ENCODE data around the gene DNM1L. TPM values are rescaled to one million over a fixed set of nuclear protein-coding genes. Genes with fewer than 3 reads are reported as not detected.
"Not testable (repeated sequence)": the region's sequence is repeated elsewhere in the genome, so short reads cannot be mapped to it uniquely, and the experiment has no call there.

The DNM1L gene
- total and polyA plus RNA-seq, 8 donors = 17.7 to 157 (median 36.7) TPM

DNA sequence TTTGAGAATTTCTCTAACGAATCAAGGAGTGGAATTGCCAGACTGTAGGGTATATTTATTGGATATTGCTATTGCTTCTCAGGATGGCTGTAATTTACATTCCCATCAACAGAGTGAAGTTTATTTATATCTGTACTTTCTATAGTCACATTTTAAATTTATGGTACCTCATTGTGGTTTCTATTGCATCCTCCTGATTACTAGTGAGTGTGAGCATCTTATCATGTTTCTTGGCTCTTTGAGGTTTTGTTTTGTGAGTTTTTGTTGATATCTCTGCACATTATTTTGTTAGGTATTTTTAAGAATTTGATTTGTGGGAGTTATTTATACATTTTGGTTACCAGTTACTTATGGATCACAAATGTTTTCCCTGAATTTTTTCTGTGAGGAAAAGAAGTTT, 13.9 kb downstream of the DNM1L start:
- H3K27me3 ChIP-seq = no peaks in the 10 kb centered on the region
- intact Hi-C loops (cut with DNase I; ENCODE audit: low total_unique reads) = no loop called here
- 68 to 91% (median 80%) methylated on average over 1 of the region's 1 CpG for WGBS, 5 donors

DNA sequence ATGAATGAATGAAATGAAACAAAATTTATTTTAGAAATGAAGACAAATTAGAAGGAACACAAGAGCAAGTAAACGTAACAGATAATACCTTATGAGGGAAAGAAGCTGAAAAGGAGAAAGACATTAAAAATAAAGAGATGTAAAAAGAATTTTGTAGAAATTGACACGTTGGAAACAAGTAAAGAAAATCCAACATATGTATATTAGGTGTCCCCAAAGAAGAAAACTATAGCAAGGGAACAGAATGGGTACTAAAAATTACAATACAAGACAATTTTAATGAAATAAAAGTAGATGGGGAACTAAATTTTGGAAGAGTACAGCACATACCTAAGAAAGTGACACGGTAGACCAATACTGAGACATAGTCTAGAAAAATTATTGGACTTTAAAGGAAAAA, 16.7 kb downstream of the DNM1L start:
- intact Hi-C loops (cut with DNase I; ENCODE audit: low total_unique reads) = no loop called here
- Histone ChIP-seq H3K9me3 (no peaks in the 10 kb centered on the region), H3K27me3 (no peaks in the 10 kb centered on the region), H3K36me3 (peaks cover 0 to 5% (median 0%) of the 10 kb centered on the region in 4 donors), H3K4me1 (peaks cover 0 to 9% (median 6%) of the 10 kb centered on the region in 4 donors), H3K27ac (no peak overlapping the region), H3K4me3 (no peak overlapping the region)
- TF ChIP-seq EP300 (IDR thresholded peaks at IDR 0.05) = no peak
- TF ChIP-seq, protein P1, sequence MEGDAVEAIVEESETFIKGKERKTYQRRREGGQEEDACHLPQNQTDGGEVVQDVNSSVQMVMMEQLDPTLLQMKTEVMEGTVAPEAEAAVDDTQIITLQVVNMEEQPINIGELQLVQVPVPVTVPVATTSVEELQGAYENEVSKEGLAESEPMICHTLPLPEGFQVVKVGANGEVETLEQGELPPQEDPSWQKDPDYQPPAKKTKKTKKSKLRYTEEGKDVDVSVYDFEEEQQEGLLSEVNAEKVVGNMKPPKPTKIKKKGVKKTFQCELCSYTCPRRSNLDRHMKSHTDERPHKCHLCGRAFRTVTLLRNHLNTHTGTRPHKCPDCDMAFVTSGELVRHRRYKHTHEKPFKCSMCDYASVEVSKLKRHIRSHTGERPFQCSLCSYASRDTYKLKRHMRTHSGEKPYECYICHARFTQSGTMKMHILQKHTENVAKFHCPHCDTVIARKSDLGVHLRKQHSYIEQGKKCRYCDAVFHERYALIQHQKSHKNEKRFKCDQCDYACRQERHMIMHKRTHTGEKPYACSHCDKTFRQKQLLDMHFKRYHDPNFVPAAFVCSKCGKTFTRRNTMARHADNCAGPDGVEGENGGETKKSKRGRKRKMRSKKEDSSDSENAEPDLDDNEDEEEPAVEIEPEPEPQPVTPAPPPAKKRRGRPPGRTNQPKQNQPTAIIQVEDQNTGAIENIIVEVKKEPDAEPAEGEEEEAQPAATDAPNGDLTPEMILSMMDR (IDR thresholded peaks at IDR 0.05) = no peak
- no peak for TF ChIP-seq POLR2AphosphoS5 (IDR thresholded peaks at IDR 0.05)
- no peak for TF ChIP-seq POLR2A (IDR thresholded peaks at IDR 0.05)
- no peak for DNase-seq
- 97 to 99% (median 98%) methylated on average over 3 of the region's 3 CpGs for WGBS, 5 donors

More for the DNA sequence above, 13.9 kb downstream of the DNM1L start:
- DNase-seq = no peak
- no peak for TF ChIP-seq EP300 (IDR thresholded peaks at IDR 0.05)
- H3K36me3 ChIP-seq = peaks cover 0 to 5% (median 0%) of the 10 kb centered on the region in 4 donors
- H3K9me3 ChIP-seq = no peaks in the 10 kb centered on the region
- no peak overlapping the region for H3K4me3 ChIP-seq
- H3K4me1 ChIP-seq = peaks cover 0 to 8% (median 3%) of the 10 kb centered on the region in 4 donors
- no peak overlapping the region for H3K27ac ChIP-seq

DNA sequence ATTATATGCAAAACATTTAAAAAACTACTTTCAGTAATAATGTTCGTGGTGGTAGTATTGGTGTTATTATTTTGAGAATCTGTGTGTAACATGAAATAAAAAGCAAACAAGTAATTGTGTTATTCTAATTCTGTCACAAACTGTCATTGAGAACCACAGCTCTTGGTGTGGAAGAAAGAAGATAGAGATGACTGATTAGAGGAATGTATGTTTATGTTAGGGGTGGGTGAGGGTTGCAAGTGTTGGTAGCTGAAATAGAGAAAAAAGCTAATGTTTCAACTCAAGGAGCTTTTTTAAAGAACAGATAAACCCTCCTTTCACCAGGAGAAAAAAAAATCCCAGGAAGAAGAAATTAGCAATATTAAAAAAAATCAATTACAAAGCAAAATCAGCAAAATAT, 18.3 kb downstream of the DNM1L start:
- no peaks in the 10 kb centered on the region for H3K27me3 ChIP-seq
- no peak overlapping the region for H3K4me3 ChIP-seq
- peaks cover 0 to 14% (median 9%) of the 10 kb centered on the region in 4 donors for H3K36me3 ChIP-seq
- WGBS, 5 donors = 57 to 97% (median 91%) methylated on average over 1 of the region's 1 CpG
- H3K4me1 ChIP-seq = peaks cover 0 to 9% (median 3%) of the 10 kb centered on the region in 4 donors
- no peak for DNase-seq
- no peak overlapping the region for H3K27ac ChIP-seq
- no peak for TF ChIP-seq POLR2AphosphoS5 (IDR thresholded peaks at IDR 0.05)
- TF ChIP-seq, protein P1 (IDR thresholded peaks at IDR 0.05) = no peak
- TF ChIP-seq EP300 (IDR thresholded peaks at IDR 0.05) = no peak
- TF ChIP-seq POLR2A (IDR thresholded peaks at IDR 0.05) = no peak
- intact Hi-C loops (cut with DNase I; ENCODE audit: low total_unique reads) = no loop called here
- H3K9me3 ChIP-seq = no peaks in the 10 kb centered on the region

DNA sequence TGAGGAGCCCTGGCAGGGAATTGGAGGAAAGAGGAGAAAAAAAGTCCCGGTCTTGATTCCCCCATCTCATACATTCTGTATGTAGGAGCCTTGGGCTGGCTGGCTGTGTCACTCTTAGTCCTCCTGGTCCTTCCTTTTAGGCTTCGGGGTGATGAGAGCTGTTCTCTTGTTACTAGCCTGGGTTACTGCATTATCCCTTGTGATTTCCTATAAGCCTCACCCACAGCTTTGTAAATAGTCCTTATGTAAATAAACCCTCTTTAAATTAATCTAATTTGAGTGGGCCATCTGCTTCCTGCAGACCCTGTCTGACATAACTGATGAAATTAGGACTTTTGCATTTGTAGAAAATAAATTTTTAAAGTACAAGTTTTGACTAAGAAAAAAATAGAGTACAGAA, 19.2 kb downstream of the DNM1L start:
- TF ChIP-seq, protein P1 (IDR thresholded peaks at IDR 0.05) = no peak
- TF ChIP-seq EP300 (IDR thresholded peaks at IDR 0.05) (no peak), POLR2AphosphoS5 (IDR thresholded peaks at IDR 0.05) (no peak), POLR2A (IDR thresholded peaks at IDR 0.05) (no peak)
- Histone ChIP-seq H3K9me3 (no peaks in the 10 kb centered on the region), H3K27ac (no peak overlapping the region), H3K27me3 (no peaks in the 10 kb centered on the region), H3K36me3 (peaks cover 0 to 17% (median 10%) of the 10 kb centered on the region in 4 donors), H3K4me1 (peaks cover 0 to 9% (median 2%) of the 10 kb centered on the region in 4 donors), H3K4me3 (no peak overlapping the region)
- 47 to 57% (median 51%) methylated on average over 2 of the region's 2 CpGs for WGBS, 5 donors
- DNase-seq = peak in 1 of 2 donors; percentile 12
- intact Hi-C loops (cut with DNase I; ENCODE audit: low total_unique reads) = no loop called here

DNA sequence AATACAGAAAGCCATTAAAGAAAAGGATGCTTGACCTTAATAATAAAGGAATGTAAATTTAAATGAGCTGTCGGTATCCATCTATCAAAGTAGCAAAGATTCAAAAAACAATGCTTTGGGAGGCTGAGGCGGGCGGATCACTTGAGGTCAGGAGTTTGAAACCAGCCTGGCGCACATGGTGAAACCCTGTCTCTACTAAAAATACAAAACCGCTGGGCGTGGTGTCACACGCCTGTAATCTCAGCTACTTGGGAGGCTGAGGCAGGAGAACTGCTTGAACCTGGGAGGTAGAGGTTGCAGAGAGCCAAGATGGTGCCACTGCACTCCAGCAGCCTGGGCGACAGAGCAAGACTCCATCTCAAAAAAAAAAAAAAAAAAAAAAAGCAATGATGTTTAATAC, 20.3 kb downstream of the DNM1L start:
- WGBS, 5 donors = 89 to 98% (median 94%) methylated on average over 8 of the region's 8 CpGs
- intact Hi-C loops (cut with DNase I; ENCODE audit: low total_unique reads) = not testable (repeated sequence)

More for the DNA sequence above, 20.3 kb downstream of the DNM1L start:
- not testable (repeated sequence) for H3K9me3 ChIP-seq, H3K4me3 ChIP-seq, H3K27ac ChIP-seq, DNase-seq, H3K27me3 ChIP-seq, H3K4me1 ChIP-seq
- H3K36me3 ChIP-seq = peaks cover 0 to 17% (median 10%) of the 10 kb centered on the region in 4 donors
